K562 (cell line): Measurements from ENCODE around the gene ABLIM2.
"Not testable (repeated sequence)": the region's sequence is repeated elsewhere in the genome, so short reads cannot be mapped to it uniquely, and the experiment has no call there.

ENCODE experiments used
- ATF3 ChIP-seq, 2 experiments: fragments of 450-650 bp in 1 of 2; sonication (generic) in 1 of 2; formaldehyde crosslinking in 1 of 2; IDR thresholded peaks in 1 of 2; conservative IDR thresholded peaks in 1 of 2; 2 replicates each; pipeline versions ENCODE4 v1.6.1 to v1.8.1; 2016 to 2023; ENCODE audit warnings: mild to moderate bottlenecking in 2 of 2, moderate library complexity in 2 of 2, inconsistent platforms in 1 of 2, missing genetic modification reagents in 1 of 2
- GABPA ChIP-seq: fragments of 200-800 bp; sonication (Bioruptor generic); conservative IDR thresholded peaks from 2 replicates; pipeline ENCODE4 v1.6.1; 2016; ENCODE audit warnings: low read depth, missing genetic modification characterization, missing compliant biosample characterization
- REST ChIP-seq, 2 experiments: fragments of 450-650 bp; formaldehyde crosslinking in 1 of 2; IDR thresholded peaks; 2 replicates each; pipeline versions ENCODE4 v1.4.0 to v1.6.1; 2014 to 2020; ENCODE audit warnings: mild to moderate bottlenecking in 2 of 2, borderline replicate concordance in 1 of 2, low read depth in 1 of 2
- SNIP1 ChIP-seq: fragments of 450-650 bp; IDR thresholded peaks from 2 replicates; pipeline ENCODE4 v1.7.1; 2017; ENCODE audit warnings: low read depth, mild to moderate bottlenecking
- TAF1 ChIP-seq: IDR thresholded peaks from 2 replicates; pipeline ENCODE4 v1.6.1; 2011; ENCODE audit warnings: mild to moderate bottlenecking, low read length, moderate library complexity; ENCODE audit not compliant: insufficient read depth, control insufficient read depth, severe bottlenecking; ENCODE audit errors: extremely low read depth
- ZNF212 ChIP-seq: fragments of 450-650 bp; formaldehyde crosslinking; IDR thresholded peaks from 2 replicates; pipeline ENCODE4 v1.4.0; 2020; ENCODE audit warnings: mild to moderate bottlenecking
- ZNF23 ChIP-seq: fragments of 250-450 bp; sonication (Bioruptor Pico); IDR thresholded peaks from 2 replicates; pipeline ENCODE4 v1.4.0; 2020; ENCODE audit warnings: mild to moderate bottlenecking
- ZNF263 ChIP-seq: sonication (generic); formaldehyde crosslinking; IDR thresholded peaks from 2 replicates; pipeline ENCODE4 v1.8.0; 2022; ENCODE audit warnings: mild to moderate bottlenecking, missing genetic modification reagents, borderline replicate concordance
- ZNF384 ChIP-seq: IDR thresholded peaks from 2 replicates; pipeline ENCODE4 v1.6.1; 2012; ENCODE audit warnings: low read depth, low read length, improper control_type of control experiment

GRCh38 chr4:7918187-7918586, 240.4 kb downstream of the ABLIM2 start:
- not testable (repeated sequence) for TF ChIP-seq TAF1; SNIP1; ZNF263 (CRISPR knock-in tag); ATF3 (IDR thresholded peaks at IDR 0.05); ATF3 (CRISPR knock-in tag; conservative IDR thresholded peaks at IDR 0.05); ZNF23 (CRISPR knock-in tag); GABPA; ZNF384; ZNF212 (CRISPR knock-in tag); REST (IDR thresholded peaks at IDR 0.05; ENCODE audit: borderline replicate concordance); REST (CRISPR knock-in tag; IDR thresholded peaks at IDR 0.05; ENCODE audit: low read depth)
